GM23248 (cell line): ENCODE data around the gene RNLS.

Experiments used
- EZH2 ChIP-seq: fragments of 200-600 bp; sonication (generic); IDR thresholded peaks from 2 replicates; pipeline ENCODE4 v1.6.1; 2018; ENCODE audit warnings: antibody characterized with exemption, mild to moderate bottlenecking; ENCODE audit not compliant: insufficient read depth, poor library complexity, severe bottlenecking
- EZH2phosphoT487 ChIP-seq: fragments of 200-600 bp; sonication (generic); IDR thresholded peaks from 2 replicates; pipeline ENCODE4 v1.6.1; 2018; ENCODE audit warnings: antibody characterized with exemption, moderate library complexity, mild to moderate bottlenecking, low read depth; ENCODE audit not compliant: insufficient read depth

- no peak for TF ChIP-seq EZH2
- TF ChIP-seq EZH2phosphoT487 = no peak
These were observed 193.7 kb downstream of the RNLS start for GRCh38 chr10:88389456-88389855.
